HG03378 (cell line): ENCODE results near the gene RNF180.
"Not testable (repeated sequence)": the region's sequence is repeated elsewhere in the genome, so short reads cannot be mapped to it uniquely, and the experiment has no call there.

Source experiments
- ATAC-seq: cut with Tn5 transposase; IDR thresholded peaks from one replicate; pipeline ENCODE4 v1.9.1; 2021; ENCODE audit warnings: mild to moderate bottlenecking, moderate library complexity; ENCODE audit not compliant: unreplicated experiment

RNF180 gene

GRCh38 chr5:64269164-64269563 lies 103.5 kb downstream of the RNF180 start:
- no peak for ATAC-seq

DNA sequence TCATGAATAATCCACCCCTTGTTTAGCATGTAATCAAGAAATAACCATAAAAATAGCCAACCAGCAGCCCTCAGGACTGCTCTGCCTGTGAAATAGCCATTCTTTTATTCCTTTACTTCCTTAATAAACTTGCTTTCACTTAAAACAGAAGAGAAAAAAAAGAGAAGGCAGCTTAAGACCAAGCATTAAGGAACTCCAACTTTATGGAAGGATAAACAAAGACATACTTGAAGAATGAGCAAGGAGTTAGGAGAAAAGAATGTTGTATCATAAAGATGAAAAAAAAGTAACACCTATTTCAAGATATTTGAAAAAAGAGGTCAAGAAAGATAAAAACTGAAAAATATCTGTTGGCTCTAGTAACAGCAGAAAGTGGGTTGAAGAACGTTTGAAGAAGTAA lies 107.6 kb downstream of the RNF180 start:
- no peak for ATAC-seq

DNA sequence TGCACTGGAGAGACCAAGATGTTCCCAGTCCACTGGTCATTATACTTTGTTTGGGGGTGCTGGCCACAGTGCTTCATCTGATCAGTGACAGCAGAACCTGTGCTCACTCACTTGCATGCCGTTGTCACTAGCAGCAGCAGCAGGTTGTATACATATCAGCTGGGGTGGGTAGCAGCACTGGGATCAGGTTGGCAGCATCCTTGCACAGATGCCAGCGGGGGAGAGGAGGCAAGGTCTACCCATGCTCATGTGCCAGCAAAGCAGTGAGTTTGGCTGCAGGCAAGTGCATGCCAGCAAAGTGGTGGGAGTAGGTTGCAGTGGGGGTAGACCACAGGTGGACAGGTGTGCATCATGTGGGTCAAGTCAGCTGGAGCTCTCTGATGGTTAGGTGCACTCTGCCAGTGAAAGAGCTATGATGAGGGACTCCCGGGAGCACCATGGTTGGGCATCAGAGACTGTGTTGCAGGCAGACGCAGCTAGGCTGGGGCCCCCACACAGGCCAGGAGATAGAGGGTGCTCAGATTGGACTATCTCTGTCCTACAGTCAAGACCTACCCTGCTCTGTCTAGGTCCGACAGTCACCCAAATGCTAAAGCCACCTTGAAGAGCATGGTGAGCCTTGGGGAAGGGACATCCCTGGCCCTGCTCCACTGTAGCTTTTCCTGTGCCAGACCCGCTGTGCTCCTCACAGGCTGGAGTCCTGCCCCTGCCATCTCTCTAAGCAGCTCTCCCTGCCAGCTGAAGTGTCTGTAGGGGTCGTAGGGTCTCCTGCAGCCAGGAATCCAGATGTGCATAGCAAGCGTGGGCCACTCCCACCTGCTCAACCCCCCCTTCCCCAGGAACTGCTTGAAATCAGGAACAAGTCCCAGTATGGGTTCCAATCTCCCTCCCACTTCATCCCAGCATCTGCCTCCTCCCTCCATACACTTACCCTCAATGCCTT lies 119.8 kb downstream of the RNF180 start:
- ATAC-seq = no peak

GRCh38 chr5:64286381-64286780 lies 120.7 kb downstream of the RNF180 start:
- no peak for ATAC-seq

DNA sequence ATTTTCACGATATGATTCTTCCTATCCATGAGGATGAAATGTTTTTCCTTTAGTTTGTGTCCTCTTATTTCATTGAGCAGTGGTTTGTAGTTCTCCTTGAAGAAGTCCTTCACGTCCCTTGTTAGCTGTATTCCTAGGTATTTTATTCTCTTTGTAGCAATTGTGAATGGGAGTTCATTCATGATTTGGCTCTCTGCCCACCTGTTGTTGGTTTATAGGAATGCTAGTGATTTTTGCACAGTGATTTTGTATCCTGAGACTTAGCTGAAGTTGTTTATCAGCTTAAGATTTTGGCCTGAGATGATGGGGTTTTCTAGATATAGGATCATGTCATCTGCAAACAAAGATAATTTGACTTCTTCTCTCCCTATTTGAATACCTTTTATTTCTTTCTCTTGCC lies 122.9 kb downstream of the RNF180 start:
- ATAC-seq = not testable (repeated sequence)

GRCh38 chr5:64292611-64293215 lies 127.1 kb downstream of the RNF180 start:
- no peak for ATAC-seq

DNA sequence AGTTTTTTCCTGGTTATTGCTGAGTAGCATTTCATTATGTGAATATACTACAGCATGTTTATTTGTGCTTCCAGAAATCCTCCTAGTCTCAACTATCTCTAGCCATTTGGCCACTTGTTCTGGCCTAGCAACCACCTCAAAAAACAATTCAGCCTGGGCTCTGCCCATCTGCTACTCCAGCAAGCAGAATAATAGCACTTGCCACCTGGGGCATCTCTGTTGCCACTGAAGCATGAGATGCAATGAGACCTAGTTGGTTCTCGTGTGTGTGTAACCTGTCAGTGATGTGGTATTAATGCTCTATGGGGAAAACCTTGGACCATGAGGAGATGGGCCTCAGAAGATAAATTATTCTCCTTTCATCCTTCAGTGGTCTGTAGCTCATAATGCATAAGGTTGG lies 129.5 kb downstream of the RNF180 start:
- no peak for ATAC-seq

DNA sequence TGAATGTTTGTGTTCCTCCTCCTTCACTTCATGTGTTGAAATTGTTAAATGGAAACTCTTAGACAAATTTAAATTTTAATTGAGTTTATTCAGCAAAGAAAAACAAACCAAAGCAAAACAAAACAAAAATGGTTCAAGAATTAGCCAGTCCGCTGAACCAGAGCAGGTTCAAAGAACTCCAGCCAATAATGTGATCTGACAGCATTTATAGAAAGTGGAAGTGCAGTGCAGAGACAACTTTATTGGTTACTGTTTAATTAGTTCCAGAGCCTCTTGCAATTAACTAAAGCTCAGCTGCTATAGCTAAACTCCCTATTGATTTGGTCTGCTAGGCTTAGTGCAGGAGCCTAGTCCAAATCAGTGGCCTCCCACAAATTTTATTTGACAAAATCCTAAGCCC lies 132.9 kb downstream of the RNF180 start:
- no peak for ATAC-seq

GRCh38 chr5:64299805-64300204 lies 134.2 kb downstream of the RNF180 start:
- ATAC-seq = no peak

DNA sequence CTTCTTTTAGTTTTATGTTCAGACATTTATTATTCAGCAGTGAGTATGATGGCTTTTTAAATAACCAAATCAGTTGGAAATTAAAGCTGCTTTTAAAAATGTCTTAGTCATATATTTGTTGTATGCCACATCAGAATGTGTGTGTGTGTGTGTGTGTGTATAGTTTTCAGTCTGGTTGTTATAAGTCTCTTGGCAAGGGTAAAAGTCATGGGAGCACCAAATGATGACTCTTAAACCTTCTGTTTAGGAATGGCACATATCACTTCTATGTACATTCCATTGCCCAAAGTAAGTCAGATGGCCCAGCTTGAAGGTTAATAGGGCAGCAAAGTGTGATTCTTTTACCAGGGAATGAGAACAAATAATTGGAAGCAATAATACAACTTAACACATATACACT lies 135.9 kb downstream of the RNF180 start:
- ATAC-seq = no peak

DNA sequence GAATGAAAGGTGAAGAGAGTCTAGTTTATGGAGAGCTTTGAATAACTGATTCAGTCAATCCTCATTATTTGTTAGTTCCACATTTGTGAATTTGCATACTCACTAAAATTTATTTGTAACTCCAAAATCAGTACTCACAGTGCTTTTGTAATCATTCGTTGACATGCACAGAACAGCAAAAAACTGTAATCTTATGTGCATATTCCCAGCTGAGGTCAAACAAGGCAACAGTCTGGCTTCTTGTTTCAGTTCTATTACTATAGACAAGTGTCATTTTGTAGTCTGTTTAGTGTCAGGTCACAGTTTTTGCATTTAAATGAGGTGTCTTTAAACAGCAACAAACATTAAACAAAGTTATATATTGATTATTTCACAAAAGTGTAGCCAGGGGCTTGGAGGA lies 142.5 kb downstream of the RNF180 start:
- ATAC-seq = no peak

- no peak for ATAC-seq
These were observed 146.8 kb downstream of the RNF180 start for GRCh38 chr5:64312491-64312890.

GRCh38 chr5:64315778-64316177 lies 150.1 kb downstream of the RNF180 start:
- no peak for ATAC-seq

DNA sequence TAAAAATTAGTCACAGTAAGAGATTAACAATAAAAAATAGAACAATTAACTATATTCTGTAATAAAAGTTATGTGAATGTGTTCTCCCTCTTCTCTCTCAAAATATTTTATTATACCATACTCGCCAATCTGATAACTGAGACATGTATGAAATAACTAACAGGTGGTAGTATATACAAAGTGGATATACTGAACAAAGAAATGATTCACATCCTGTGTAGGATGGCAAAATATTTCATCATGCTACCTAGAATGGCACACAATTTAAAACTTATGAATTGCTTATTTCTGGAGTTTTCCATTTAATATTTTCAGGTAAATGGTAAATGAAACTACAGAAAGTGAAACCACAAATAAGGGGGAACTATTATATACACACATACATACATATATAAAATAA lies 152.5 kb downstream of the RNF180 start:
- no peak for ATAC-seq

- no peak for ATAC-seq
These were observed 157.9 kb downstream of the RNF180 start for GRCh38 chr5:64323591-64323990.

- ATAC-seq = no peak
These were observed 165.1 kb downstream of the RNF180 start for GRCh38 chr5:64330728-64331231.

GRCh38 chr5:64331597-64332277 lies 166.1 kb downstream of the RNF180 start:
- no peak for ATAC-seq

DNA sequence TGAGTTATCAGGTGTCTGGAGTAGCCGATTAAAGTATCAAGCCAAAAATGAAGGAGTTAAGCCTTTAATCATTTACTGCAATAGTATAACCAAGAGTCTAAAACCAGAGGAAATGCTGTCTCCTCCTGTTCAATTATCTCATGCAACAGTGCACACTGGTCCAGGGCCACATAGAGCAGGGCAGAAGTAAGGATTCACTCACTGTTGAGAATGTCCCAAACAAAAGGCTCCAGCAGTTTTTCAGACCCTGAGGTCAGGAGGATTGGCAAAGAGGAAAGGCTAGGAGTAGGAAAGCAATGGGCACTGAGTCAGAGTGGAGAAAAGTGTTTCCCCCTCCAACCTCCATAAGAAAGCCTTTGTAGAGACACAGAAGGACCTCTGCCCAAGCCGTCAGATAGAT lies 168.2 kb downstream of the RNF180 start:
- ATAC-seq = no peak

DNA sequence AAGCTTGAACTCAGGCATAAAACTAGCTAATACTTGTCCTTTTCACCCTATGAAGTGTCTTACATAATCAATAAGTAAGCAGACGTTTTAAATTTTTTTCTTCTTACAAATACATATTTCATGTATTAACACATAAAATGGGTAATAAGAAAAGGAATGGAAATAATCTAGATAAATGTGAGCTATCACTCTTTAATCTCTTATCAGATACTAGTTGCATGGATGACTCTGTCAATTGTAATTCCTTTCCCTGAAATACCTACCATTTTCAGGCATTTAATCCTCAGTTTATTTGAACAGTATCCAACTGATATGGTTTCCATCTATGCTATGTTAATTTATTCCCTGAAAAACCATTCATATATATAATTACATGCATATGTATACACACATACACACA lies 174.1 kb downstream of the RNF180 start:
- no peak for ATAC-seq

- ATAC-seq = no peak
These were observed 174.7 kb downstream of the RNF180 start for GRCh38 chr5:64340293-64340692.

DNA sequence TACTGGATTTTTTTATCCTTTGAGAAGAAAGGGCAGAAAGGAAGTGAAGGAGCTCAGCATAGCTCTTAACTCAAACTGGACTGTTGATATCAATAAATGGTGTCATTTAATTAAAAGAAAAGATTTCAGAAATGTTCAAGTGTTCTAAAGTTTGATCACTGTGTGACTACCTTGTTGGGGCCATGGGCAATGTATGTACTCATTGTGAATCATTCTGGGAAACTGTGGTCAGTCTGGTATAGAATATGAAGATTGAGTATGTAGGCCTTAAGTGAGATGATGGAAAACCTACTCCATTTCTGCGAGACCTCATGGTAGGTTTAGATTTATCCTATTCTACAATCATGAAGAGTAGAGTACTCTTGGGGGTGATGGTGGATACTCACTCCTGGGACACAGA lies 175.7 kb downstream of the RNF180 start:
- no peak for ATAC-seq

DNA sequence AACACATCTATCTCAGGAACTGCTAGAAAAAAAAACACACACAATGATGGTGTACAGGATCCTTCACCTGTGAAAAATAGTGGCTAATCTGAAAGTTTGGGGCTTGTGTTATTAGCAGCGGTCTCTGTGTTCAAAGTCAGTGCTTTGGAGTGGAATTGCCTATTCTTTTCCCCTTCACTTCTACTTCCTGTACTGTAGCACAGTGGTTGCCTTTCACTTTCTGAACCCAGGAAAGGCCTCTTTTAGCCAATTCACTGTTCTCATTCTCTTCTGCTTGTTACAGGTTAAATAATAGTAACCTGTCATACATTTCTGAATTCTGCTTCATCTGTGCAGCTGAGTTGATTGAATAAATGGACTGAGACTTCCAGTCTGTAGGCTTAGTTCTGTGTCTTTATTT lies 178.9 kb downstream of the RNF180 start:
- no peak for ATAC-seq
